HTR-8/SVneo (cell line): ENCODE results near the gene TWF1.

ENCODE experiments used
- DNase-seq: peaks from one replicate; pipeline ENCODE4 v3.0.0; 2011; ENCODE audit warnings: low spot score, mixed read lengths; ENCODE audit not compliant: insufficient read length
- FAIRE-seq: peaks from 2 replicates; lab custom pipeline; 2011; peaks lifted over from hg19 to GRCh38; lab: Jason Lieb, UNC

TWF1 gene

DNA sequence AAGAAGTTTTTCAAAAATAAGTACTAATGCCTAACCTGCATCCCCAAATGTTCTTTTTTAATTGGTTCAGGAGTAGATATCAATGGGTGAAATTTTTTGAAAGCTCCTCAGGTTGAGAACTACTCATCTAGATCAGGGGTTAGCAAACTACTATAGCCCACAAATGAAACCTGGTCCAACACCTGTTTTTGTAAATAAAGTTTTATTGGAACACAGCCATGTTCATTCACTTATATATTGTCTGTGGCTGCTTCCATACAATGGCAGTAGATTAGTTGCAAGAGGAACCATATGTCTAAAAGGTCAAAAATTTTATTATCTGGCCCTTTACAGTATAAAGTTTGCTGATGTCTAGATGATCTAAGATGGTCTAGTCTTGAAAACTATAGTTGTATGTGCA lies 61.3 kb downstream of the TWF1 start:
- DNase-seq (no peak), FAIRE-seq (no peak)
